Gastroesophageal sphincter (tissue), 3 donors: ENCODE data around the gene PCDHB1.

ENCODE experiments used
- POLR2AphosphoS5 ChIP-seq: sonication (generic); formaldehyde crosslinking; IDR thresholded peaks from one replicate; pipeline ENCODE4 v1.6.1; 2017; ENCODE audit warnings: antibody characterized with exemption
- TF ChIP-seq, protein P1 (sequence below), 4 experiments: fragments of 200-600 bp in 2 of 4; fragments of 450-650 bp in 2 of 4; sonication (generic) in 1 of 4; IDR thresholded peaks; one replicate each; pipeline ENCODE4 v1.5.1; 2017 to 2019; ENCODE audit warnings: antibody characterized with exemption in 4 of 4, mild to moderate bottlenecking in 2 of 4, moderate library complexity in 2 of 4

DNA sequence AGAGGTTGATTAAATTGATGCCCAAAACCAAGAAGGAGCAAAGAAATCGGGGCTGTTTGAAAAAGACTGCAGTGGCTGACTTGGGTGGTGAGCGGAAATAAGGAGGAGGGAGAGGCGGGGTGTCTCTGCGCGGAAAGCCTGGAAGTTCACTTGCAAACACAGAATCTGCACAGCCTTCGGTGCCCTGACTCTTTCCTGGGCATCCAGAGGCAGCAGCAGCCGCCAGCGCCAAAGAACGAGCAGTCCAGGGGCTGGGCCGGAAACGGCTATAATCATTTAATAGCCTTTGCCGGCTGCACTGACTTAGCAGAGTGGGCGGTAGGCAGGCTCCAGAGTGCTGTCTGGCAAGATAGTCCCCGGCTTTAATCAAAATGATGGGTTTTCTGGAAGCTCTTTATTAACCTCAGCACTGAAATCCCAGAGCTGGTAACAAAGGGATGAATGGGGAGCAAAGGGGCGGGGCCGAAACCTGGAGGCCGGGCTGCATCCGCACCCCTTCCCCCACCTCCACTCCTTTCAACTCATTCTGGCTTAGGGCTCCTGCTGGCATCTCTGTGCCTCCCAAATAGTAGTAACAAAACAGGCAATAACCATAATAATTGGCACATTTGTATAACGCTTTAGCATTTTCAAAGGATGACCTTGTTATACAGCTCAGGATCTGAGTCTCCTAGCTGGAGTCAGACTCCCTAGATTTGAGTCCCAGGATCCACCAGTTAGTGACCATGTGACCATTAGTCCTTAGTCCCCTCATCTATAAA, 49.1 kb upstream of the PCDHB1 start:
- TF ChIP-seq, protein P1, sequence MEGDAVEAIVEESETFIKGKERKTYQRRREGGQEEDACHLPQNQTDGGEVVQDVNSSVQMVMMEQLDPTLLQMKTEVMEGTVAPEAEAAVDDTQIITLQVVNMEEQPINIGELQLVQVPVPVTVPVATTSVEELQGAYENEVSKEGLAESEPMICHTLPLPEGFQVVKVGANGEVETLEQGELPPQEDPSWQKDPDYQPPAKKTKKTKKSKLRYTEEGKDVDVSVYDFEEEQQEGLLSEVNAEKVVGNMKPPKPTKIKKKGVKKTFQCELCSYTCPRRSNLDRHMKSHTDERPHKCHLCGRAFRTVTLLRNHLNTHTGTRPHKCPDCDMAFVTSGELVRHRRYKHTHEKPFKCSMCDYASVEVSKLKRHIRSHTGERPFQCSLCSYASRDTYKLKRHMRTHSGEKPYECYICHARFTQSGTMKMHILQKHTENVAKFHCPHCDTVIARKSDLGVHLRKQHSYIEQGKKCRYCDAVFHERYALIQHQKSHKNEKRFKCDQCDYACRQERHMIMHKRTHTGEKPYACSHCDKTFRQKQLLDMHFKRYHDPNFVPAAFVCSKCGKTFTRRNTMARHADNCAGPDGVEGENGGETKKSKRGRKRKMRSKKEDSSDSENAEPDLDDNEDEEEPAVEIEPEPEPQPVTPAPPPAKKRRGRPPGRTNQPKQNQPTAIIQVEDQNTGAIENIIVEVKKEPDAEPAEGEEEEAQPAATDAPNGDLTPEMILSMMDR (IDR thresholded peaks at IDR 0.05), result no peak
- TF ChIP-seq POLR2AphosphoS5, result no peak
